ENCODE data around the gene ARHGDIA.

Gene ARHGDIA

DNA sequence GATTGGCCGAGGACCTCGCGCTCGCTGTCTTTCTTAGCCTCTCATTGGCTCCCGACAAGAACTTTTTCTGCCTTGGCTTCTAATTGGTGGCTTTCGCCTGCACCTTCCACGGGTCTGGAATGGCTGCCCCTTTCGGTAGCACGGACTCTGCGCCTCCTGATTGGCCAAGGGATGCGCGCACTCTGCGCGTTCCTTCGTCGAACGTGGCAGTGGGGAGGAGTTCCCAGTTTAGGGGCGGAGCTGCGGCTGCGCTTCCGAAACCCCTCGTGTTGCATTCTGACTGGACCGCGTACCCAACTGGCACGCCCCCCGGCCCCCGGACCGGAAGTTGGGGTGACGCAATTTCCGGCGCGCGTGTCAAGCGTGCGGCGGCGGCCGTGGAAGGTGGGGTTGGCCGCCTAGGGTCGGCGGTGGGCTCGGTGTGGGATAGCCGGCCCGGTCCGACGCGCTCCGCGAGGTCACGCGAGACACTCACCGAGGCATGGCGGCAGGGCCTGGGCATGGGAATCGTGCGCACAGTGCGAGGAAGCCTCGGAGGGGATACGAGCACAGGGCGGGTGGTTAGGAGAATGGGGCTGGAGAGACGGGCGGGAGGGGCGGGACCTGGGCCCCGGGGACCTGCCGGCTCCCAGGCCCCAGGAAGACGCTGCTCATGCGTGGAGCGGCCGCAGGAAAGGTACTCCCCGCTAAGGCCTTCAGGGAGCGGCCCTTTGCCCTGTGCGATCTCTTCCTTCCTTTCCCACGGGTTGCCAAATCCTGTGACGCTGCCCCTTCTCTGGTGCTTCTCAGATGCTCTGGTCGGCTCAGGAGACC lies 10.2 kb downstream of the ARHGDIA start:
- peak; percentile 99 for DNase-seq

GRCh38 chr17:81859906-81860755 lies 11.0 kb downstream of the ARHGDIA start, which contains the start of gene P4HB:
Gene P4HB, minus strand, starts transcription at chr17:81860535. Its CDS starts 64 bp downstream, at chr17:81860471.
- no peak for DNase-seq

DNA sequence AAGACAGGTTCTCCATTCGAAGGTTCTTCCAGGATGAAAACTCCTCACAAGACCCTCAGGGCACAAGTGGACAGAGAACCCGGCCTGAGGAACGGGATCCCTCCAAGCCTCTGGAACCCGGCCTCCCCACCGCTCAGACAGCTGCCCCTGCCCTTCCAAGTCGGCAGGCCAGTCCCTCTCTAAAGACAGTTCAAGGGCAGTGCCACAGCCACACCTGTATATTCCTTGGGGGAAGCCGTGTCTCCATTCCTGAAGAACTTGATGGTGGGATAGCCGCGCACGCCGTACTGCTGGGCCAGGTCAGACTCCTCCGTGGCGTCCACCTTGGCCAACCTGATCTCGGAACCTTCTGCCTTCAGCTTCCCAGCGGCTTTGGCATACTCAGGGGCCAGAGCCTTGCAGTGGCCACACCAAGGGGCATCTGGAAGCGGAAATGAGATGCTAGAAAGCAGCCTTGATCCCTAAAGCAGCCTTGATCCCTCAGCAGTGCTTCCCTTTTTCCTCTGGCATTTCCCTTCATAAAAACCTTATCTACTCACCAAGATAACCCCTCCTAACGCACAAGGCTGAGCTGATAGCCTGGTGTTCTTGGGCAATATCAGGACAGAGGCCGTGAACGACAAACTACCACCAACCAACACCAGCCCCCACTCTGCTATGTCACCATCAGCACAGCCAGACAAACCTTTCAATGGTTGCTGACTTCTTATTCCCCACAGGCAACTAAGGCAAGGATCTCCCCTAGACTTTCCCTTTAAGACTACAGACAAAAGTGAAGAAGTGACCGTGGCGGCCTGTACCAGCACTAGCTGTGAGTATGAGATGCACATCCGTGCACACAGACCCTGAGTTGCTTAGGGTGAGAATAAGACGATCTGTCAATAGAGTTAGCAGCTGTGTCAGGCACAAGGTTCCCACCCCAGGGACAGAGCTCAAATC lies 11.9 kb downstream of the ARHGDIA start:
- DNase-seq: no peak

GRCh38 chr17:81858170-81858966 lies 12.8 kb downstream of the ARHGDIA start:
- no peak for DNase-seq

- DNase-seq: no peak
Observed at GRCh38 chr17:81854974-81855774, 16.0 kb downstream of the ARHGDIA start.

- DNase-seq: no peak
Observed at GRCh38 chr17:81852237-81852636, 18.9 kb downstream of the ARHGDIA start.

DNA sequence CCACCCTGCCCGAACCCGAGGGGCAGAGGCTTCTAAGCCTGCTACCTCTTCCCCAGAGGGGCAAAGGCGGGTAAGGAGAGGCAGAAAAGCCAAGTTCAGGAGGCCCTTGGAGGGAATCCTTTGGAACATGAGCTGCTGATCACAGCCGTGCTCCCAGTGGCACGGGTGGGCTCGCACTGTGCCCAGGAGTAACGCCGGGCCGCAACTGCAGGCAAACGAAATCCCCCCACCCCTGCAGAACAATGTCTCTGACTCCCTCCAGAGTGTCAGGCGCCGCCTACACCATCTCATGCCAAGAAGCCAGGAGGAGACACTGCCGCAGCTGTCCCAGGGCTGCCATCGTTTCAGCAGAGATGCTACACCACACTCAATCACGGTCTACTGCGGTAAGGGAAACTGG lies 19.7 kb downstream of the ARHGDIA start:
- DNase-seq: no peak

DNA sequence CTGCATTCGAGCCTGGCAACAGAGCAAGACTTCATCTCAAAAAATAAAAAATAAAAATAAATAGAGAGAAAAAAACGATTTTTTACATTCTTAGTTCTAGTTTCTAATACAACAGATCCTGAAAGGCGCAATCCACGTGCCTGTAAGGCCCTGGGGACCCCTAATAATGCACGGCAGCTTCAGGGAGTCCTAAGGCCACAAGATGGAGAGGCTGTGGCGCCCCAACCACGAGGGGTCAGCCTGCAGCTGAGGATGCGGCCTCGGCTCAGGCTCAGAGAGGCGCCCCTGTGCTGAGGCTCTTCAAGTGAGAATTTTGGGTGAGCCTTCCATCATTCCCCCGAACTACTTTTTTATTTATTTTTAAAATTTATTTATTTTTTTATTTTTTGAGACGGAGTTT lies 21.7 kb downstream of the ARHGDIA start:
- no peak for DNase-seq

- no peak for DNase-seq
Observed at GRCh38 chr17:81846743-81847689, 24.1 kb downstream of the ARHGDIA start.

DNA sequence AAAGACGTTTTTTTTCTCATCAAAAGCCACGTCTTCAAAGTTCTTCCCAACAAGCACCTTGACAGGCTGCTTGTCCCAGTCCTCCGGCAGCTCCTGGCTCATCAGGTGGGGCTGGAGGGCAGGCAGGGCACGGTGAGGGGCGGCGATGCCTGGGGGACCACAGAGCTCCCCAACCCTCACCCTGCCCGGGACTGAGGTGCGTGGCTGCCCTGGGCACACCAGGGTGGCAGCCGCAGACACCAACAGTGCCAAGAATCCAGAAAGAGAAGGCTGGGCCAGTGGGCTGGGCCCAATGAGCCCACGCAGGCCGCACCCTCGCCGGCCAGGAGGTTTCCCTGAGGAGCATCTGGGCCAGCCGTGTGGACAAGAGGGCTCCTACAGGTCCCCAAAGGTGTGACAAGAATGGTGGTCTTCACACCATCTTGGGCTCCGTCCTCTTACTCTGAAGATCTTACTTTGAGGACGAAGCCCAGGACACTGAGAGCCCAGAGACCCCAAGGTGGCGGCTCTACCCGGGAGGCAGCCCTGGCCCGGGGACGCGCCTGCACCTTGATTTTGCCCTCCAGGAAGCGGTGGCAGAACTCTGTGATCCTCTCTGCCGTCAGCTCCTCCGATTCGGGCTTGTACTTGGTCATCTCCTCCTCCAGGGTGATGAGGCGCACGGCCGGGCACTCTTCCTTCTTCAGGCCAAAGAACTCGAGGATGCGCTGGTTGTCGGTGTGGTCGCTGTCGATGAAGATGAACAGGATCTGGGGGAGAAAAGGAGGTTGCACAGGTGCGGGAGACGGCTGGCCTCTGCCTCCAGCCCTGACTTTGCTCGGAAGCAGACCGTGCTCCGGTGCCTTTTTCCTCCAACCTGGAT lies 25.0 kb downstream of the ARHGDIA start:
- no peak for DNase-seq

DNA sequence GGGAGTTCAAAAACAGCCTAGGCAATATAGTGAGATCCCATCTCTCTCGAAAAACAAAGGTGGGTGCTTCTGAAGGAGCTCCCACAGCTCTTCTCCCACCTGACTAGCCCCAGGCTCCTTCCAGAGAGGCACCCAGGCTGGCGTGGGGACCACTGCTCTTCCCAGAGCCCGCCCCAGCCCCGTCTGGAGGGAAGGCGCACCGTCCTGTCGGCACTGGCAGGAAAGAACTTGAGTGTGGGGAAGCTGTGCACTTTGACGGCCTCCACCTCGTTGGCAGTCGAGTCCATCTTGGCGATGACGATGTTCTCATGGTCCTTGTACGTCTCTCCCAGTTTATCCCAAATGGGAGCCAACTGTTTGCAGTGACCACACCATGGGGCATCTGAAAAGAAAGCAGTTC lies 25.8 kb downstream of the ARHGDIA start:
- DNase-seq: no peak

DNA sequence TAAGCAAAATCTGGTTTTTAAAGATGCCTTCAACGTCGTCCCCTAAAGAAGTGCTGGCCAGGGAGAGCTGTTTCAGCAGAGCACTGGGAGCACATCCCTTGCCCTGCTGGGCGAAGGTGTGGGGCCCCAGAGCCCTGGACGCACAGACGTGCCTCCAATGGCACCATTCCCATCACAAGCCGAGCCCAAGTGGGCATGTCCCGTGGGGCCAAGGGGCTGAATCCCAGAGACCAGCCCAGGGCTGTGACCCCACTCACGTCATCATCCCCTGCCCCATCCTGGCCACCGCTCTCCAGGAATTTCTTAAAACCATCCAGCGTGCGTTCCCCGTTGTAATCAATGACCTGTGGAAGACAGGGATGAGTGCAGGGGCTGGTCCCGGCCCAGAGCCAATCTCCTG lies 26.2 kb downstream of the ARHGDIA start:
- DNase-seq: no peak

- no peak for DNase-seq
Observed at GRCh38 chr17:81844327-81844851, 26.7 kb downstream of the ARHGDIA start.

GRCh38 chr17:81843713-81844326 lies 27.3 kb downstream of the ARHGDIA start:
- no peak for DNase-seq

GRCh38 chr17:81842725-81843504 lies 28.2 kb downstream of the ARHGDIA start:
- no peak for DNase-seq

DNA sequence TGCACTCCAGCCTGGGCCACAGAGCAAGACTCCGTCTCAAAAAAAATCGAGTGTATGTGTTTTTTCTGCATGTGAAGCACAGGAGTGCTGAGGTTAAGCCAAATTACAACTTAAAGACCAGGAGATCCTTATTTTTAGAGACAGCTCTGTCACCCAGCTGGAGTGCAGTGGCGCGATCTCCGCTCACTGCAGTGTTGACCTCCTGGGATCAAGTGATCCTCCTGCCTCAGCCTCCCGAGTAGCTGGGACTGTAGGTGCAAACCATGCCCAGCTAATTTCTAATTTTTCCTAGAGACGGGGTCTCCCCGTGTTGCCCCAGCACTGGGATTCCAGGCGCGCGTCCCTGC lies 28.8 kb downstream of the ARHGDIA start:
- no peak for DNase-seq

DNA sequence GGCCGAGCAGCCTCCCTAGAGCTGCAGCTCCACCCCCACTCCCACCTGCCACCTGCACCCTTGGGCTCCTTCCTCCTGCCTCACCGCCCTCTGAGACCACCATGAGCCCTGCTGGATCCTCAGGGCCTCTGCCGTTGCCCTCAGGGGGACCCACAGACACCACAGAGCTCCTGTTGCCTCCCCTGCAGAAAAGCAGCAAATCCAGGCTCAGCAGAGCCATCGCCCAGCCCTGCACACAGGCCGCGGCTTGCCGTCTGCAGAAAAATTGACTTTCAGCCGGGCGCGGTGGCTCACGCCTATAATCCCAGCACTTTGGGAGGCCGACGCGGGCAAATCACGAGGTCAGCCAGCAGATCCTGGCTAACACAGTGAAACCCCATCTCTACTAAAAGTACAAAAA lies 29.3 kb downstream of the ARHGDIA start:
- no peak for DNase-seq

Measured in KG1 (cell line).